Measurements from ENCODE around the gene KCTD6.

KCTD6 gene

GRCh38 chr3:58487140-58487886, 4.6 kb upstream of the KCTD6 start:
- peak in 1 of 2 donors; percentile 59 for DNase-seq

DNA sequence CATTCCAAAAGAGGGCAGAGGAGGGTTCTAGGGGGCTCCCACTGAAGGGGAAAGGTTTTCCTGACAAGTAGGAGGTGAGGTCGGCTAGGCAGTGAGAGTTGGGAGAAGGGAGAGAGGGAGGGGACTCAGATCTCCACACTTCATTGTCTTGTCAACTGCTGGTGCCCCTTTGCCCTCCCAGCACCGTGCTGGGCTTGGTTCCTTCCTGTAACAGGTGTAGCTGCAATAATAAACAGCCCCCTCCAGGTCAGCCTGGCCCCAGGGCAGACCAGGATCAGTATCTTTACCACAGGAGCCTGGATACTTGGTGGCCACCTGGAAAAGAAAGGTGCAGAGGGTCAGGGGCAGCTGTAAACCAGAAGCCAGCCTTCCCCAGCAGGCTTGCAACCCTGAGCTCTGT, 2.9 kb upstream of the KCTD6 start:
- no peak for DNase-seq

- DNase-seq = no peak
These were observed 915 bp upstream of the KCTD6 start for GRCh38 chr3:58490860-58491501.

- DNase-seq = no peak
These were observed 604 bp downstream of the KCTD6 start for GRCh38 chr3:58492494-58492905.

DNA sequence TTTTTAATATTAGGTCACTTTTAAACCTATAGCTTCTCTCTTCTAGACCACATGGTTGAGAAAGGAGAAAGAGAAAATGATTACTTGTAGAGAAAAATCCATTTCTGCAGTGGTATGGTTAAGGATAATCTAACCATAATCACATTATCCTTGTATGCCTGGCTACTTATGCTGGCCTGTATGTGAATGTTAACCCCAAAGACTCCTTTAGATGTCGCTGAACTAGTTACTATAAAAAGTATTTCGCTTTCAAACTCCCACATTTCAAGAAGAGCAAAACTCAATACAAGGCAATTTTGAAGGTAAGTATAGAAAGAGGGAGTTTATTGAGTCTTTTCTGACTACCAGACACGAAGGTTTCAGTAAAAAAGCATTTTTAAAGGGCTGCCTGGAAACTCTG, 2.2 kb downstream of the KCTD6 start:
- DNase-seq = no peak

DNA sequence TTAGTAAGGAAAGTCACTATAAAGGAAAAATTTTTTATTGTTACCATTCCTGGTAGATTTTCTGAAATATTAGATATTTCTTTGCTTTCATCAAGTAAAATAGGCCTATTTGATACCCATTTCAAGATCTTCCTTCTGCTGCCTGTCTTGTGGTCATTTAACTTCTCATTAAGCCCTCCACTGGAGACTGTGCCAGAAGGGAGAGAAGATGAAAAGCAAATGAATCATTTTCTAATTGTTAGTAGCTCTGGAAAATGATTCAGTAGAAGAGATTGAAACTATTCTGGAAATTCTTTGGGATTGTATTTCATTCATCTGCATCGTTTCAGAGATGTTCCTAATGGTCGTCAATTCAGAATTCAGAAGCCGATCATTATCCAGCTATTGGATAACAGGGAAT, 3.2 kb downstream of the KCTD6 start:
- no peak for DNase-seq

- DNase-seq = no peak
These were observed 4.4 kb downstream of the KCTD6 start for GRCh38 chr3:58496206-58496857.

DNA sequence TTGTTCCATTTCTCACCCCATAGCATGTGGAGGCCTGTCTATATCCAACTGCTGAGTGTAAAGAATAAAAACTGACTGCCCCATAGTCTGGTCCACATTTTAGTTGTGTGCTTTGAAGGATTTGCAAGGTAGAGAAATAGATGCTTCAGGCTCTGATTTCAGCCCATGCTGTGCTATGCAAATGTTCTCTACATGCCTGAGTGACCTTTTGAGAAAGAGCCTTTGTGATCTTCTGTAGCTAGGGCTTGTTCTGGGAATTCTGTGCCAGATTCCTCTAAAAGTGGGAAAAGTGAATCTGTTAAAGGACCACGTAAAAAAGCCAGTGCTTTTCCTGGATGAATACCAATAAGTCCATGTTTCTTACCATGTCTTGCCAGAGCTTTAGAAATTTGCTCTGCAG, 5.2 kb downstream of the KCTD6 start:
- no peak for DNase-seq

DNA sequence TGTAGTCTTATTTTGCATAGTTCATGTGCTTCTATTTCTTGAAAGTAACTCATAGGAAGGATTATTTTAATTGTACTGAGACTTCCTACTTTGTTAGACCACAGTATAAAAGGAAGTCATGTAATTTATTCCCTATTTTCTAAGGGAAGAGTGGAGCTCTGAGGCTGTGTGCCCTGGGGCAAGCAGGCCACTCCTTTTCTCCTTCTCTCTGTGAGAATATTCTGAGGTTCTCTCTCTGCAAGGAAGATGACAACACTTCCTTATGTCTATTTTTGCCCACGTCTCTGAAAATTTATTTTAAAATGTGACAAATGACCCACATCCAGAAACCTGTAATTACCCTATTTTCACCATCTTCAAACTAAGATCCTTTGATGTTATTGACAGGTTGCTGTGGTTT, 11.0 kb downstream of the KCTD6 start:
- no peak for DNase-seq

- DNase-seq = no peak
These were observed 15.6 kb downstream of the KCTD6 start for GRCh38 chr3:58507356-58508078.

GRCh38 chr3:58508437-58508836, 16.5 kb downstream of the KCTD6 start:
- no peak for DNase-seq

DNA sequence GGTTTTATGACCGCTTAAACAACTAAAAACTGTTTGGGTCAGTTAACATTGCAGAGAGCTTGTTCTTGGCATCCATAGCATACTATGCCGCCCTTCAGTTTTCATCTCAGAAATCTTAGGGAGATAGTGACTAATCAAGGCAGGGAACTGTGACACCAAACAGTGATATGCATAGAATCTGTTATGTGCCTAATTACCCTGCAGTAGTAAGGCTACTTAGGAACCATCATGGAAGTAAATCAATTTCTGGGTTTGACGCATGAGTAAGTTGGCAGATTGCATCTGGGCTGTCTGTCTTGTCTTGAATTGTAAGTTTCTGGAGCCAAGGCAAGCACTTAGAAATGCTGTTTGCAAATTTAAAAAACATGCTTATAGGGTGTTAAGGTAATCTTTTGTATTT, 22.5 kb downstream of the KCTD6 start:
- DNase-seq = no peak

DNA sequence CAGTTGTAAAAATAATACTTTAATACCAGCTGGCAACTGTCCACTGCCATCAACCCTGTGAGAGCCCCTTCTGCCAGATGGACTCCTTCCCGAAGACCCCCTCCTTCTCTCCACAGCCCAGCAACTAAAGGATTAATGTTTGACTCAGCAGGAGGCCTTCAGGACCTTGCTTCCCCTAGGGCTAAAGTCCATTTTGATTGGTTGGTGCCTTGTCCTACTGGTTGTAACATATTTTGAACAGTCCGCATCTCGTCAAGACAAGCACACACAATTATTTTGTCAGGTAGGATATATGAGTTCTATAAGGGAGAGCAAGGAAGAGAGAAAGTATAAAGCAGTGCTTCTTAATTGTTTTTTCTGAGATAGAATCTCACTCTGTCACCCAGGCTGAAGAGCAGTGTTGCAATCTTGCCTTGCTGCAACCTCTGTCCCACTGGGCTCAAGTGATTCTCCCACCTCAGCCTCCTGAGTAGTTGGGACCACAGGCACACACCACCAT, 26.4 kb downstream of the KCTD6 start:
- no peak for DNase-seq

- DNase-seq = no peak
These were observed 27.9 kb downstream of the KCTD6 start for GRCh38 chr3:58519668-58520402.

DNA sequence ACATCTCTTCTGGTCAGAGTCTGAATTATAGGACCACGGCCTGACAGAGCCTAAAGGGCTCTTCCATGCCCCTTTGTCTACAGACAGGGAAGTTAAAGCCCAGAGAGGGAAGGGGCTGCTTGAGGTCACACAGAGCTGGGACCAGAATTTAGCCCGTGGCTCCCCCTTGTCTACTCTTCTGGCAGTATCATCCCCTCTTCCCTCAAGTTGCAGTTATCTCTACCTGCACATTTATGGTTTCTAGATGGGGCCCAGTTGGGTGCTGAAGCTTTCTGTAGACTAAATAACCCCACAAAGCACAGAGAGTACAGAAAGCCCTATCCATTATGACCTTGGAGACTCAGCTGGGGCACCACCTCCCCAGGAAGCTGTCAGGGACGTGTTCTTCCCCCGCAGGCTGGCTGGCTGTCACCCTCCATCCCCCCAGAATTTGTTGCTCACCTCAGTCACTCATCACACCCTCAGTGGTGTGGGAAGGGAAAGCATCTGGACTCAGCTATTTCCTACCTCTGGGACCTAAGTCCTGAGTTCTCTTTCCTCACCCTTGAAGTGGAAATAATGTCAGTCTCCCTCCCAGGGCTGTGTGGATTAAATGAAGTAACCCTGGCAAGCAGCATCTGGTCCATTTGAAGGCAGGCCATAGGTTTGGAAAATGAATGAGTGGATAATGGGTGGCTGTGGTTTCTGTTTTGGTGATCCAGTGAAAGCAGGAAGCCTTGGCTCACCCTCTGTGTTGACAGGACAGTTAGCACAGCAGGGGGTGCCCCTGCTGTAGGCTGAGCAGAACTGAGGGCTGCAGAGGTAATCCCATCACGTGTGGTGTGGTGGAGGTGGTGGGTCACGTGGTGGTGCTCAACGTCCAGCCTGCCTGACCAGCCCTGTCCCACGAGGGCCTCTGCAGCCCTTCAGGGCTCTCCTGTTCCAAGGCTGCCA, 28.8 kb downstream of the KCTD6 start:
- no peak for DNase-seq

DNA sequence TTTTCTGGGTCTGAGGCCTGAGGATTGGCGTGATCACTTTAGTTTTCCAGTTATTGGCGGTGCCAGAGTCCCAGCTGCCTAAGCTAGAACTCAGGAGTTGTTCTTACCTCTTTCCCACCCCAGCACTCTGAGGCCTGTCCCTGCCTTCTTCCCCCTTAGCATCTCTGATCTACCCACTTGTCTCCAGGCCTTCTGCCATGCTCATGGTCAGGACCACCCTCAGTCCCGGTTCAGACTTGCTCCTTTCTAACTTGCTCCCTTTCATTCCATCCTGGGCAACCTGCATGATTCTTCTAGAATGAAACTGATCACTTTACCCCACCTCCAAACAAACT, 29.4 kb downstream of the KCTD6 start:
- no peak for DNase-seq

DNA sequence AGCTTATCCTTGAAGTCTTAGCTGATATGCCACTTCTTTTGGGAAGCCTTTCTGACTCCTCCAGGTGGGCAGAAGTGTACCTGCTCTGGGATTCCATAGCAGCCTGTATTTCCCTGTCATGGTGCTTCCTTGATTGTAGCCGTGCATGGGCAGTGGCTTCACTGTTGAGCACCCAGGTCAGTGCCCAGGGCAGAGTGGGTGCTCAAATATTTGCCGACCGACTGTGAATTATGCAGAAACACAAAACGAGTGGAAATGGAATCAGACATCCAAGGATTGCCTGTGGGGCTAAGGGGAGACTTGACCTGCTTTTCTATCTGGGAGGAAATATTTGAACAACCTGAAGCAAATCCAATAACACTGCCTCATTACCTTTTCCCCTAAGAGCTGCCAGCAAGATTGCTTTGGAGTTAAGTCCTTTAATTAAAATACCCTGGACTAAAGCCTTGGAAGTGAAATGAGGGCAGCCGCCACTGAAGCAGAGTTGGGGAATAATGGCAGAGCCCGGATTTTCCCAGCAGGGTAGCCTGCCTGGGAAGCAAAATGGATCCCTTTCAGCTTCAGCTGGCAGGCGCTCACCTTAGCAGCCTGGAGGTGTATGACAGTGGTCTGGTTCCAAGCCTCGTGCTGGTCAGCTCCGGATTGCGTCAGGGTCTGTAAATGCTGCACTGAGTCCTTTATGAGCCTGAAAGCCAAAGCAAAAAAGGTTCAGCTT, 30.2 kb downstream of the KCTD6 start:
- DNase-seq = no peak

- no peak for DNase-seq
These were observed 31.0 kb downstream of the KCTD6 start for GRCh38 chr3:58522759-58523425.

DNA sequence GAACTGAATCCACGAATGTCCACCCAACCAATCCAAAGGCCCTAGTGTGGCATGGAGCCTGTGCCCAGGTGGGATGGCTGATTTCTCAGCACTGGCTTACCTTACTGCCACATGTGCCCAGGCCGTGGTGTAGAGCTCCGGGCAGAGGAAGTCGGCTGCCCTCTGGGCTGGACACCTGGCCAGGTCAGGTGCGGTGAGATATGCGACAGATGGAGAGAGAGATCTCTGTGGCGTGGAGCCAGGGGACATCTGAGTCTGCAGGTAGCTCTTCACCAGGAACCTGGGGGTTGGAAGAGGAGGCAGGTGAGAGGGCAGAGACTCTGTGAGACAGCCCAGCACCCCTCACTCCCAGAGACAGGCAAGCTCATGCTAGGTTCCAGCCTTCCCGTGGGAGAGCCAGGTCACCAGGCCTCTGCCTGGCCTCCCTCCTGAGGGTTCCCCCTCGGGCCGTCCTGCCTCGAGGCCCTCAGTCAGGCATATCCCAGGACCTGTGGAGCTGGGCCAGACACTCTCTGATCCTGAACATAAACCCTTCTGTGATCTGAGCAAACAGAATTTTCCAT, 32.5 kb downstream of the KCTD6 start:
- DNase-seq = no peak

GRCh38 chr3:58526515-58526957, 34.6 kb downstream of the KCTD6 start:
- peak in 1 of 2 donors; percentile 29 for DNase-seq

Data from bone marrow (tissue), 2 donors.